ENCODE data around the gene GOLGA8N.

Gene GOLGA8N

DNA sequence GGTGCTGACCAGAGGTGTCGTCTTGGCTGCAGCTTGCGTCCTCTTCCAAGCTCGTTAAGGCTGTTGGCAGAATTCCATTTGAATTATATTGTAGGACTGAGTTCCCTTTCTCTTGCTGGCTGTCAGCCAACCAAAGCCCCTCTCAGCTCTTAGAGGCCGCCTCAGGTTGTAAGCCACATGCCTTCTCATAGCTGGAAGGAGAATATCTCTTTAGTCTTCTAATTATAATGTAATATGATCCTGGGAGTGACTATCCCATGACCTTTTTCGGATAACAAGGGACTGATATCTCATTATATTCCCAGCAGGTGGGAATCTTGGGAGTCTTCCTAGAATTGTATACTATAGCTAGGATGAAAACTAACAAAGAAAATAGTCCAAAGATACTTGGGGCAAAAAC, 53.0 kb downstream of the GOLGA8N start:
- DNase-seq = no peak
- intact Hi-C loops (cut with DNase I) = no loop called here

DNA sequence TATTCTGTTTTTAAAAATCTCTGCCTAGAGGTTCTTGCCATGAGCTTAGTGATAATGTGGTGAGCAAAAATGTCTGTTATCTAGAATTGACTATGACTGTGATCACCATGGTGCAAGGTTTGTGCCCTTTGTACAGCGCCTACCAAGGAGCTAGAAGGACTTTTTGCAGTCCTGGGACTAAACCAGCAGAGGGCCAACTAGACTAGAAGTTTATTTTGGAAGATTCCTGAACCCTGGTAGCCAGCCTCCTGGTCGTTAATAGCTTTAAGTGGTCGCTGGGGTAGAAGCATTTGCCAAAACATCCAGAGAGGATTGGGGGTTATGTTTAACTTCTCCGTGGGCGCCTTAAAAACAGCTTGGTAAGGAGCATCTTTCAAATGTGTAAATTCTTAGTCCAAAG, 56.1 kb downstream of the GOLGA8N start:
- no peak for DNase-seq
- intact Hi-C loops (cut with DNase I) = no loop called here

DNA sequence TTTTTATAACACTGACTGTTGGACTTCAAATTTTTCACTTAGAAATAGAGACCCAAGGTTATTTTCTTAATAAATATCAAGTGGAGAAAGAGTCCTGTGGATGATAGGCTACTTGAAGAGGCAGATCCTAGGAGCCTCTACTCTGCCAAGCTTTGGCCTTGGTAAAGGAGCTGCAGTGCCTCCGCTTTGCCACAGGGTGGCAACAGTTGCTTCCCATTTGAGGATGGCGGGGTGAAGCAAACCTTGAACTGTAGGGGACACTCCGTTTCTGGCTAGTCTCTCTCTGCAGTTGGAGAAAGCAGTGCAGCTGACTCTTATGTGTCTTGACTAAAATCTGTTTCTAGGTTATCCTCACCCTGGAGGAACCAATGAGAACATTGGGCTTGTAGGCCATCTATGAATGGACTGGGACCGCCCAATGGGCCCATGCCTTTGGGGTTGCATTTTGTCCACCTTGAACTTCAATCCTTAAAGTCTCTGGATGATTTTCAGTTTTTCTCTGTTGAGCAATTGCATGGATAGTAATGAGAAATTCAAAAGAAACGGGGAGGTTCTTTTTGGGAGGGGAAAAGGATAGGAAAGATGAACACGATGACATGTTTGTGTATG, 58.1 kb downstream of the GOLGA8N start:
- peak in 40 of 42 donors; percentile 30 to 84 (median 57) for DNase-seq
- intact Hi-C loops (cut with DNase I) = loop anchor here (10.0 kb wide), 1 partner anchor 303 kb away; no protein-coding TSS in a partner anchor

DNA sequence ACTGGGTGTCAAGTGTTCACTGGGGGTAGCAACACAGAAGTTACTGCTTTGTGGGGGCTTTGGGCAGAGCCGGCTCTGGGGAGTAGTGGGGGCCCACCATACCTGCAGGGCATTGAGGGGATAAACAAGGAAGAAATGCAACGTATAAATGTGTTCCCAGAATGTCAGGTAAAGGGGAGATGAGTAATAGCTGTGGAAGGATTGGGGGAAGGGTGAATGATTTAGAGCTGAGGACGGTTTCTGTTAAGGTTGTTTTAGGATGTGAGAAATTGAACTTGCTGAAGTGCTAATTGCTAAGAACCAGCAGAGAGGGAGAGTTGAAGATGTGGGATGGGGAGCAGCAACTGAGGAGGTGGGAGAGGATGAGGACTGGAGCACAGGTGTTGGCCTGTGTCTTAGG, 58.9 kb downstream of the GOLGA8N start:
- DNase-seq = no peak
- intact Hi-C loops (cut with DNase I) = loop anchor here (10.0 kb wide), 1 partner anchor 303 kb away; no protein-coding TSS in a partner anchor

DNA sequence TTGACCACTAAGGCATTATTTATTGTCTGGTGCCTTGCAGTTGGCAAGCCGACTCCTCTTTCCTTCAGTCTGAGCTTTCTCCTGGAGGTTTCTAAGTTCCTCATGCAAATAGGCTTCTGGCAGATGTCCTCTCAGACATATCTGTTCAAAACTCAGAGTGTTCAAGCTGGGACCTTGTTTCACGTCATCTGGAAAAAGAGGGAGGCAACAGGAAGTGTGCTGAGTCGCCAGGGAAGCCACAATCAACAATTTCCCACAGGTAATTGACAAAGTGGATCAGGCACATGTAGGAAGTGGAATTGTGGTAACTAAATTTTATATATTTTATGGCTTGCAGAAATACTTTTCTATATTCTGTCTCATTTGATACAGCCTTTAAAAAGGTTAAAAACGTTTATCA, 62.8 kb downstream of the GOLGA8N start:
- intact Hi-C loops (cut with DNase I) = loop anchor here (10.0 kb wide), 1 partner anchor 299 kb away; no protein-coding TSS in a partner anchor
- DNase-seq = no peak

DNA sequence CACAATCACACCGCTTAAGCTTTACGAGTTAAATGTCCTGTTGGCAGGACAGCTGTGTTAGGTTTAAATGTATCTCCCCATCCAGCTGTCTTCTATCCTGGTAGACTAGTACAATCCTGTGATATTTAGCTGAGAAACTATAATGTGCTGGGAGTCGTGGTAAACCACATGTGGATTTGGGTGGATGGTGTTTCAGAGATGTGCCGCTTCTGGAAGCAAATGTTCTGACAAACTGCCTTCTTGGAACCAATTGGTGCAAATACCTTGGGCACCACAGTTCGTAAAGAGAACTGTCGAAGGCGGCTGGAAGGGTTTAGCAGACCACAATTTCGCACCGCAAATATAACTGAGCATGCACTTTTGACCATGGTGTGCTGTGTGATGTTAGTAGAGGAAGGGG, 63.2 kb downstream of the GOLGA8N start:
- no peak for DNase-seq
- intact Hi-C loops (cut with DNase I) = loop anchor here (10.0 kb wide), 1 partner anchor 298 kb away; no protein-coding TSS in a partner anchor

Measured in head of caudate nucleus (tissue), 42 donors.